Uterus (tissue), 4 donors: Measurements from ENCODE around the gene MACIR. TPM values are rescaled to one million over a fixed set of nuclear protein-coding genes. Genes with fewer than 3 reads are reported as not detected.

Experiments used
- DNase-seq, 2 donors: peaks; one replicate each; pipeline ENCODE4 v3.0.0-alpha.2; 2019 to 2020
- H3K27ac ChIP-seq, 2 donors: fragments of 200-600 bp; sonication (generic); 1 replicate in 1 of 2; 2 replicates in 1 of 2; pipeline ENCODE4 v1.5.1; 2016 to 2018
- H3K27me3 ChIP-seq, 2 donors: fragments of 200-600 bp; sonication (generic); one replicate each; pipeline ENCODE4 v1.5.1; 2018 to 2019; ENCODE audit warnings: control low read depth in 1 of 2
- H3K36me3 ChIP-seq, 2 donors: fragments of 200-600 bp; sonication (generic); one replicate each; pipeline ENCODE4 v1.5.1; 2019; ENCODE audit warnings: control low read depth in 1 of 2
- H3K4me1 ChIP-seq, 2 donors: fragments of 200-600 bp; sonication (generic); one replicate each; pipeline ENCODE4 v1.5.1; 2018 to 2019; ENCODE audit warnings: control low read depth in 1 of 2
- H3K4me3 ChIP-seq, 2 donors: fragments of 200-600 bp; sonication (generic); 1 replicate in 1 of 2; 2 replicates in 1 of 2; pipeline ENCODE4 v1.5.1; 2018 to 2019; ENCODE audit warnings: mild to moderate bottlenecking in 1 of 2
- H3K9me3 ChIP-seq, 2 donors: fragments of 200-600 bp; sonication (generic); one replicate each; pipeline ENCODE4 v1.5.1; 2019; ENCODE audit warnings: control low read depth in 1 of 2
- CTCF ChIP-seq, 4 experiments: fragments of 200-600 bp in 2 of 4; fragments of 450-650 bp in 2 of 4; sonication (generic) in 2 of 4; IDR thresholded peaks; one replicate each; pipeline ENCODE4 v1.5.1; 2016 to 2019; ENCODE audit warnings: antibody characterized with exemption in 4 of 4, mild to moderate bottlenecking in 2 of 4, moderate library complexity in 1 of 4
- POLR2A ChIP-seq, 2 donors: fragments of 450-650 bp; IDR thresholded peaks; one replicate each; pipeline ENCODE4 v1.6.1; 2016; ENCODE audit warnings: antibody characterized with exemption in 2 of 2, mild to moderate bottlenecking in 1 of 2, moderate library complexity in 1 of 2
- intact Hi-C: fragments of 100-400 bp; cut with DNase I; formaldehyde crosslinking; loops from one replicate; pipeline ENCODE4 v1.15.1; 2023; ENCODE audit warnings: low total_unique reads
- total RNA-seq, 4 donors: library from RNA; depleted of rRNA in 3 of 4; stranded (reverse); fragments of >200 nt in 3 of 4; gene quantifications; one replicate each; pipeline versions ENCODE4 v1.1.0 to v1.2.4, GENCODE V29; 2014 to 2023
- donor health status: DM: yes; HTN: yes; CAD: no.

MACIR gene
- total RNA-seq, 4 donors from 2014 or later = 0.51 to 14.9 (median 6.5) TPM

GRCh38 chr5:103298607-103299188 lies 40.1 kb downstream of the MACIR start:
- no peak for DNase-seq
- TF ChIP-seq CTCF (IDR thresholded peaks at IDR 0.05) (no peak), POLR2A (IDR thresholded peaks at IDR 0.05) (no peak)
- intact Hi-C loops = no loop called here
- Histone ChIP-seq H3K27me3 (no peaks in the 10 kb centered on the region), H3K9me3 (no peaks in the 10 kb centered on the region), H3K27ac (no peak overlapping the region), H3K4me1 (no peaks in the 10 kb centered on the region), H3K36me3 (no peaks in the 10 kb centered on the region), H3K4me3 (no peak overlapping the region)

GRCh38 chr5:103305809-103306208 lies 47.2 kb downstream of the MACIR start:
- intact Hi-C loops = no loop called here
- H3K36me3 ChIP-seq = no peaks in the 10 kb centered on the region
- H3K4me3 ChIP-seq = no peak overlapping the region
- H3K9me3 ChIP-seq = no peaks in the 10 kb centered on the region
- no peaks in the 10 kb centered on the region for H3K27me3 ChIP-seq
- no peaks in the 10 kb centered on the region for H3K4me1 ChIP-seq
- DNase-seq = no peak
- H3K27ac ChIP-seq = no peak overlapping the region
- no peak for TF ChIP-seq CTCF (IDR thresholded peaks at IDR 0.05)
- TF ChIP-seq POLR2A (IDR thresholded peaks at IDR 0.05) = no peak

- Histone ChIP-seq H3K4me1 (no peaks in the 10 kb centered on the region), H3K36me3 (no peaks in the 10 kb centered on the region), H3K9me3 (no peaks in the 10 kb centered on the region), H3K4me3 (no peak overlapping the region), H3K27ac (no peak overlapping the region), H3K27me3 (no peaks in the 10 kb centered on the region)
- intact Hi-C loops = no loop called here
- DNase-seq = no peak
- no peak for TF ChIP-seq POLR2A (IDR thresholded peaks at IDR 0.05)
- no peak for TF ChIP-seq CTCF (IDR thresholded peaks at IDR 0.05)
Observed at GRCh38 chr5:103307470-103307869, 48.9 kb downstream of the MACIR start.

GRCh38 chr5:103308774-103309173 lies 50.2 kb downstream of the MACIR start:
- intact Hi-C loops = no loop called here
- H3K27ac ChIP-seq = no peak overlapping the region
- TF ChIP-seq CTCF (IDR thresholded peaks at IDR 0.05) (no peak), POLR2A (IDR thresholded peaks at IDR 0.05) (no peak)

GRCh38 chr5:103313056-103313455 lies 54.5 kb downstream of the MACIR start:
- intact Hi-C loops = no loop called here
- Histone ChIP-seq H3K27me3 (no peaks in the 10 kb centered on the region), H3K4me3 (no peak overlapping the region), H3K36me3 (no peaks in the 10 kb centered on the region), H3K27ac (no peak overlapping the region), H3K4me1 (no peaks in the 10 kb centered on the region), H3K9me3 (no peaks in the 10 kb centered on the region)
- no peak for TF ChIP-seq CTCF (IDR thresholded peaks at IDR 0.05)
- TF ChIP-seq POLR2A (IDR thresholded peaks at IDR 0.05) = no peak
- DNase-seq = no peak

More at GRCh38 chr5:103308774-103309173, 50.2 kb downstream of the MACIR start:
- Histone ChIP-seq H3K9me3 (no peaks in the 10 kb centered on the region), H3K4me1 (no peaks in the 10 kb centered on the region), H3K4me3 (no peak overlapping the region), H3K27me3 (no peaks in the 10 kb centered on the region), H3K36me3 (no peaks in the 10 kb centered on the region)
- no peak for DNase-seq
